ENCODE results near the gene CAMK1D. TPM values are rescaled to one million over a fixed set of nuclear protein-coding genes. Genes with fewer than 3 reads are reported as not detected.

The CAMK1D gene
- total RNA-seq, 1 donor: 11.2 TPM

GRCh38 chr10:12791728-12792127 lies 442.4 kb downstream of the CAMK1D start:
- Histone ChIP-seq H3K36me3 (ENCODE audit: insufficient read depth, low read length) (no peaks in the 10 kb centered on the region), H3K4me3 (ENCODE audit: insufficient read depth, low read length) (no peak overlapping the region), H3K4me2 (ENCODE audit: insufficient read depth, low read length) (no peak overlapping the region), H3K4me1 (ENCODE audit: insufficient read depth, low read length) (no peaks in the 10 kb centered on the region), H3K27ac (ENCODE audit: low read depth, low read length) (no peak overlapping the region), H3K9me3 (ENCODE audit: low read depth, low read length) (no peaks in the 10 kb centered on the region), H2AFZ (ENCODE audit: low read length) (no peak overlapping the region), H4K20me1 (ENCODE audit: insufficient read depth, low read length) (no peaks in the 10 kb centered on the region), H3K79me2 (ENCODE audit: insufficient read depth, low read length) (no peaks in the 10 kb centered on the region), H3K27me3 (ENCODE audit: insufficient read depth, low read length) (no peaks in the 10 kb centered on the region)
- DNase-seq (ENCODE audit: insufficient read length, low spot score, missing footprints): no peak
- TF ChIP-seq CTCF (IDR thresholded peaks at IDR 0.05; ENCODE audit: extremely low read depth, low read depth, low read length): no peak

GRCh38 chr10:12792889-12793556 lies 443.7 kb downstream of the CAMK1D start:
- Histone ChIP-seq H3K9me3 (ENCODE audit: low read depth, low read length) (no peaks in the 10 kb centered on the region), H4K20me1 (ENCODE audit: insufficient read depth, low read length) (no peaks in the 10 kb centered on the region), H2AFZ (ENCODE audit: low read length) (no peak overlapping the region), H3K27me3 (ENCODE audit: insufficient read depth, low read length) (no peaks in the 10 kb centered on the region), H3K27ac (ENCODE audit: low read depth, low read length) (no peak overlapping the region), H3K4me2 (ENCODE audit: insufficient read depth, low read length) (no peak overlapping the region), H3K4me1 (ENCODE audit: insufficient read depth, low read length) (no peaks in the 10 kb centered on the region), H3K36me3 (ENCODE audit: insufficient read depth, low read length) (no peaks in the 10 kb centered on the region), H3K4me3 (ENCODE audit: insufficient read depth, low read length) (no peak overlapping the region), H3K79me2 (ENCODE audit: insufficient read depth, low read length) (no peaks in the 10 kb centered on the region)
- TF ChIP-seq CTCF (IDR thresholded peaks at IDR 0.05; ENCODE audit: extremely low read depth, low read depth, low read length): no peak
- no peak for DNase-seq (ENCODE audit: insufficient read length, low spot score, missing footprints)

- Histone ChIP-seq H2AFZ (ENCODE audit: low read length) (no peak overlapping the region), H3K79me2 (ENCODE audit: insufficient read depth, low read length) (no peaks in the 10 kb centered on the region), H3K9me3 (ENCODE audit: low read depth, low read length) (no peaks in the 10 kb centered on the region), H3K36me3 (ENCODE audit: insufficient read depth, low read length) (no peaks in the 10 kb centered on the region), H3K4me1 (ENCODE audit: insufficient read depth, low read length) (no peaks in the 10 kb centered on the region), H3K27me3 (ENCODE audit: insufficient read depth, low read length) (no peaks in the 10 kb centered on the region), H3K4me2 (ENCODE audit: insufficient read depth, low read length) (no peak overlapping the region), H3K27ac (ENCODE audit: low read depth, low read length) (no peak overlapping the region), H4K20me1 (ENCODE audit: insufficient read depth, low read length) (no peaks in the 10 kb centered on the region), H3K4me3 (ENCODE audit: insufficient read depth, low read length) (no peak overlapping the region)
- no peak for TF ChIP-seq CTCF (IDR thresholded peaks at IDR 0.05; ENCODE audit: extremely low read depth, low read depth, low read length)
- DNase-seq (ENCODE audit: insufficient read length, low spot score, missing footprints): no peak
These were observed 446.2 kb downstream of the CAMK1D start for GRCh38 chr10:12795315-12796110.

All from osteoblast (primary cell).